Stimulated activated CD4-positive, alpha-beta T cell treated with anti-CD3 and anti-CD28 coated beads, Interleukin-15, amount 100 ng/mL, for 1 hour (primary cell): Measurements from ENCODE around the gene GPX3.

Experiments
- DNase-seq, 2 donors: peaks; one replicate each; pipeline ENCODE4 v3.0.0-alpha.2; 2020; ENCODE audit warnings: low read depth in 1 of 2, low spot score in 1 of 2

The GPX3 gene

GRCh38 chr5:151075698-151076331, 55.4 kb downstream of the GPX3 start:
- no peak for DNase-seq

DNA sequence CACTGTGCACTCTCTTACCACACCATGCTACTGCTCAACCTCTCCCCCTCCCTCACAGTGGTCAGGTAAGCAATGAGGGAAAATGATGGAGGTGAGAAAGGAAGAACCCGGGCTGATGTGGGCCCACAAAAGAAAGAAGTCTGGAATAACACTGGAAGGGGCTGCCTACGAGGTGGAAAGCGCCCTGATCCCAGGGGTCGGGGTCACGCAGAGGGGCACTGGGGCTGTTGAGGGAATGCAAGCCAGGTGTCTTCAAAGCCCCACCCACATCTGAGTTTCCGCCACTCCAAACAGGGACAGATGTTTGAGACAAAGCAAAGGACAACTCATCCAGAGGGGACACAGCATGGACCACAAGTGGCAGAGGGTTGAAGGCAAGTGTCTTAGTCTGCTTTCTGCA, 56.2 kb downstream of the GPX3 start:
- DNase-seq, result no peak

- no peak for DNase-seq
Measured at GRCh38 chr5:151077419-151077818, 57.0 kb downstream of the GPX3 start.

- no peak for DNase-seq
Measured at GRCh38 chr5:151077967-151078366, 57.6 kb downstream of the GPX3 start.
